Prostate gland (tissue), 2 donors: ENCODE results near the gene HECTD1.
"Not testable (repeated sequence)": the region's sequence is repeated elsewhere in the genome, so short reads cannot be mapped to it uniquely, and the experiment has no call there.

Source experiments
- CTCF ChIP-seq, 4 experiments: fragments of 200-600 bp in 2 of 4; fragments of 450-650 bp in 2 of 4; sonication (generic) in 2 of 4; IDR thresholded peaks; 1 replicate in 3 of 4; 2 replicates in 1 of 4; pipeline ENCODE4 v1.5.1; 2016 to 2019; ENCODE audit warnings: antibody characterized with exemption in 4 of 4, mild to moderate bottlenecking in 2 of 4, moderate library complexity in 2 of 4
- POLR2AphosphoS5 ChIP-seq: sonication (generic); formaldehyde crosslinking; IDR thresholded peaks from one replicate; pipeline ENCODE4 v1.6.1; 2017; ENCODE audit warnings: antibody characterized with exemption

DNA sequence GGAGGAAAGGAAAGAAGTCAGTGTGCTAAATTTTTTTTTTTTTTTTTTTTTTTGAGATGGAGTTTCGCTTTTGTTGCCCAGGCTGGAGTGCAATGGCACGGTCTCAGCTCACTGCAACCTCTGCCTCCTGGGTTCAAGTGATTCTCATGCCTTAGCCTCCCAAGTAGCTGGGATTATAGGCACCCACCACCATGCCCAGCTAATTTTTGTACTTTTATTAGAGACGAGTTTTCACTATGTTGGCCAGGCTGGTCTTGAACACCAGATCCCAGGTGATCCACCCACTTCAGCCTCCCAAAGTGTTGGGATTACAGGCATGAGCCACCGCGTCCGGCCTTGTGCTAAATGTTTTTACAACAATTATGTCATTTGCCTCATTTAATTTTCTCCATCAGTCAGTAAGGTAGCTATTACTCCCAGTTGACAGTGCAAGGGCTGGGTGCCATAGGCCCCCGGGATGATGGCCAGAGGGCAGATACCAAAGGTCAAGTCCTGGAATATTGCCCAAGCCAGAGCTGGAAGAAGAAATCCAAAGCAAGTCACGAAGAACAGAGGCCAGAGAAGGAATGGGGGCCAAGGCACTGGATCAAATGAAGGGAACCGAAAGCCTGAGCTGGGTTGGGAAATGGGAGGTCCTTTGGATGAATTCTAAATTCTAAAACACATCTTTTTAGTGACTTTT lies 154.5 kb downstream of the HECTD1 start:
- TF ChIP-seq CTCF (IDR thresholded peaks at IDR 0.05); POLR2AphosphoS5: not testable (repeated sequence)
